HG03342 (cell line): ENCODE data around the gene LARP1.
"Not testable (repeated sequence)": the region's sequence is repeated elsewhere in the genome, so short reads cannot be mapped to it uniquely, and the experiment has no call there.

Source experiments
- ATAC-seq: cut with Tn5 transposase; IDR thresholded peaks from one replicate; pipeline ENCODE4 v1.9.1; 2021; ENCODE audit warnings: mild to moderate bottlenecking, moderate library complexity; ENCODE audit not compliant: unreplicated experiment

The LARP1 gene

GRCh38 chr5:154820383-154820782 is 65.2 kb downstream of the LARP1 start:
- no peak for ATAC-seq

GRCh38 chr5:154822896-154823295 is 67.7 kb downstream of the LARP1 start:
- ATAC-seq = not testable (repeated sequence)

GRCh38 chr5:154823605-154824004 is 68.4 kb downstream of the LARP1 start:
- no peak for ATAC-seq

- ATAC-seq = no peak
Observed at GRCh38 chr5:154824070-154824469, 68.9 kb downstream of the LARP1 start.

GRCh38 chr5:154829181-154829588 is 74.0 kb downstream of the LARP1 start:
- ATAC-seq = no peak

- ATAC-seq = no peak
Observed at GRCh38 chr5:154829589-154830218, 74.5 kb downstream of the LARP1 start.

- no peak for ATAC-seq
Observed at GRCh38 chr5:154830219-154830595, 75.0 kb downstream of the LARP1 start.

- ATAC-seq = no peak
Observed at GRCh38 chr5:154830596-154830995, 75.4 kb downstream of the LARP1 start.

- ATAC-seq = no peak
Observed at GRCh38 chr5:154831451-154831850, 76.3 kb downstream of the LARP1 start.

- ATAC-seq = not testable (repeated sequence)
Observed at GRCh38 chr5:154832804-154833203, 77.6 kb downstream of the LARP1 start.

- ATAC-seq = no peak
Observed at GRCh38 chr5:154834053-154834452, 78.9 kb downstream of the LARP1 start.

GRCh38 chr5:154835701-154836052 is 80.5 kb downstream of the LARP1 start:
- not testable (repeated sequence) for ATAC-seq

- ATAC-seq = no peak
Observed at GRCh38 chr5:154836225-154836624, 81.0 kb downstream of the LARP1 start.

GRCh38 chr5:154837009-154837901 is 82.1 kb downstream of the LARP1 start:
- no peak for ATAC-seq

- ATAC-seq = no peak
Observed at GRCh38 chr5:154840435-154841272, 85.5 kb downstream of the LARP1 start.

- no peak for ATAC-seq
Observed at GRCh38 chr5:154841273-154841661, 86.1 kb downstream of the LARP1 start.

- ATAC-seq = no peak
Observed at GRCh38 chr5:154842689-154843530, 87.7 kb downstream of the LARP1 start.

GRCh38 chr5:154844809-154845208 is 89.6 kb downstream of the LARP1 start:
- no peak for ATAC-seq

- no peak for ATAC-seq
Observed at GRCh38 chr5:154849264-154849785, 94.1 kb downstream of the LARP1 start.

GRCh38 chr5:154849791-154850201 is 94.6 kb downstream of the LARP1 start:
- no peak for ATAC-seq
